GM23248 (cell line): Measurements from ENCODE around the gene AQR. TPM values are rescaled to one million over a fixed set of nuclear protein-coding genes. Genes with fewer than 3 reads are reported as not detected.
A peak's percentile ranks its signal among the peaks of the same experiment; 100 is the strongest.
"Not testable (repeated sequence)": the region's sequence is repeated elsewhere in the genome, so short reads cannot be mapped to it uniquely, and the experiment has no call there.

Source experiments
- DNase-seq: peaks from one replicate; pipeline ENCODE4 v3.0.0-alpha.2; 2015
- H2AFZ ChIP-seq: fragments of 200-600 bp; sonication (generic); 2 replicates; pipeline ENCODE4 v1.6.1; 2016; ENCODE audit warnings: antibody characterized with exemption
- H3F3A ChIP-seq: fragments of 200-600 bp; sonication (generic); 2 replicates; pipeline ENCODE4 v1.6.1; 2016; ENCODE audit warnings: mild to moderate bottlenecking, antibody characterized with exemption, mixed run types; ENCODE audit not compliant: insufficient read depth
- H3K27ac ChIP-seq: fragments of 200-600 bp; sonication (generic); 2 replicates; pipeline ENCODE4 v1.5.1; 2016; ENCODE audit warnings: mild to moderate bottlenecking
- H3K27me3 ChIP-seq: fragments of 200-600 bp; sonication (generic); replicated peaks from 2 replicates; pipeline ENCODE4 v1.6.1; 2016; ENCODE audit warnings: mild to moderate bottlenecking; ENCODE audit not compliant: insufficient read depth
- H3K36me3 ChIP-seq: fragments of 200-600 bp; sonication (generic); 2 replicates; pipeline ENCODE4 v1.6.1; 2016; ENCODE audit warnings: low read depth, mild to moderate bottlenecking
- H3K4me1 ChIP-seq: fragments of 200-600 bp; sonication (generic); 2 replicates; pipeline ENCODE4 v1.6.1; 2016; ENCODE audit warnings: mild to moderate bottlenecking; ENCODE audit not compliant: insufficient read depth
- H3K4me2 ChIP-seq: fragments of 200-600 bp; sonication (generic); one replicate; pipeline ENCODE4 v1.6.1; 2016; ENCODE audit warnings: mild to moderate bottlenecking; ENCODE audit not compliant: unreplicated experiment
- H3K4me3 ChIP-seq: fragments of 200-600 bp; sonication (generic); 2 replicates; pipeline ENCODE4 v1.5.1; 2016; ENCODE audit warnings: mild to moderate bottlenecking
- H3K79me2 ChIP-seq: fragments of 200-600 bp; sonication (generic); 2 replicates; pipeline ENCODE4 v1.6.1; 2016; ENCODE audit warnings: mild to moderate bottlenecking; ENCODE audit not compliant: insufficient read depth
- H3K9ac ChIP-seq: fragments of 200-600 bp; sonication (generic); 2 replicates; pipeline ENCODE4 v1.6.1; 2016; ENCODE audit warnings: mild to moderate bottlenecking
- H3K9me2 ChIP-seq: fragments of 200-600 bp; sonication (generic); 2 replicates; pipeline ENCODE4 v1.6.1; 2016; ENCODE audit warnings: mixed run types, mild to moderate bottlenecking, moderate library complexity; ENCODE audit not compliant: insufficient read depth
- H3K9me3 ChIP-seq: fragments of 200-600 bp; sonication (generic); one replicate; pipeline ENCODE4 v1.6.1; 2017; ENCODE audit warnings: low read depth
- H4K20me1 ChIP-seq: fragments of 200-600 bp; sonication (generic); 2 replicates; pipeline ENCODE4 v1.6.0; 2016; ENCODE audit not compliant: insufficient read depth
- EZH2 ChIP-seq: fragments of 200-600 bp; sonication (generic); IDR thresholded peaks from 2 replicates; pipeline ENCODE4 v1.6.1; 2018; ENCODE audit warnings: antibody characterized with exemption, mild to moderate bottlenecking; ENCODE audit not compliant: insufficient read depth, poor library complexity, severe bottlenecking
- EZH2phosphoT487 ChIP-seq: fragments of 200-600 bp; sonication (generic); IDR thresholded peaks from 2 replicates; pipeline ENCODE4 v1.6.1; 2018; ENCODE audit warnings: antibody characterized with exemption, moderate library complexity, mild to moderate bottlenecking, low read depth; ENCODE audit not compliant: insufficient read depth
- WGBS, 2 experiments: methylation state at CpG; one replicate each; pipeline ENCODE4 v1.1.6; 2015 to 2017; ENCODE audit warnings: low lambda C conversion rate in 2 of 2, low coverage in 1 of 2; ENCODE audit errors: missing lambda C conversion rate in 2 of 2; 5-methylcytosine and 5-hydroxymethylcytosine counted together
- in situ Hi-C: fragments of 300-500 bp; cut with MboI; formaldehyde crosslinking; loops from 2 replicates; pipeline ENCODE4 v1.15.0; 2020
- polyA plus RNA-seq: library from polyadenylated mRNA; unstranded; fragments of >200 nt; fragmentation: Nextera tagmentation; extraction: Ambion mirVana; gene quantifications from 2 replicates; pipeline ENCODE4 v1.2.1, GENCODE V29; 2016
- total RNA-seq: library from RNA; depleted of rRNA; stranded (reverse); fragments of >200 nt; shearing (Covaris generic); gene quantifications from 2 replicates; pipeline ENCODE4 v1.2.3, GENCODE V29; 2014

AQR gene
- total and polyA plus RNA-seq, 2 experiments from 2014 or later = 14.3 to 18.2 TPM

DNA sequence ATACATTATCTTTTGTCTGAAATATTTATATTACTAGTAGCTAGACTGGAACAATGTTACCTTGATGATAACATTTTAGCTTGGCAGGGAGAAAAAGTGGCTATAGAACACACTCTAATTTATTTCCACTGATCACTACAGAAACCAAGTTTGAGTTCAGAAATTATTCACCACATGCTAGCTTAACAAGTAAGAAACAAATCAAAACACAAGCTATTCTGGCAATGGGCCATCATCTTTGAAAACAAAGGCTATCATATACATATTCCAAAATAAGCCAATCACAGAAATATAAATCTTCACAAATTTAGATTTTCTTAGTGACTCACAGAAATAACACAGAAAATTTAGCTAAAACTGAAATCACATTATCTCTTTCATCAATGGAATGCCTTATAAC, 17.1 kb downstream of the AQR start:
- Histone ChIP-seq H2AFZ (no peak overlapping the region), H3K36me3 (peaks cover 25% of the 10 kb centered on the region), H3K4me2 (peak overlapping the region; percentile 0), H3K27ac (no peak overlapping the region), H3K4me3 (no peak overlapping the region), H3K27me3 (no peaks in the 10 kb centered on the region), H3K79me2 (peaks cover 39% of the 10 kb centered on the region), H4K20me1 (no peaks in the 10 kb centered on the region), H3K9me3 (no peaks in the 10 kb centered on the region), H3K9ac (no peak overlapping the region), H3F3A (peaks cover 15% of the 10 kb centered on the region; the same call in 1 of the 2 replicates), H3K9me2 (no peaks in the 10 kb centered on the region), H3K4me1 (peaks cover 9% of the 10 kb centered on the region; the same call in 1 of the 2 replicates)
- DNase-seq = peak; percentile 5
- in situ Hi-C loops = no loop called here
- TF ChIP-seq EZH2phosphoT487 = no peak
- no peak for TF ChIP-seq EZH2

- Histone ChIP-seq H3K27me3 (no peaks in the 10 kb centered on the region), H3K4me1 (peaks cover 9% of the 10 kb centered on the region; the same call in 1 of the 2 replicates), H3K36me3 (peaks cover 26% of the 10 kb centered on the region), H3K9ac (no peak overlapping the region), H3K27ac (0 out of 2 replicates have a peak overlapping the region, but pooled peaks have one; percentile 5), H3K79me2 (peaks cover 35% of the 10 kb centered on the region), H3K4me2 (peak overlapping the region; percentile 0), H3K9me3 (no peaks in the 10 kb centered on the region), H3K4me3 (no peak overlapping the region), H2AFZ (no peak overlapping the region), H3F3A (peaks cover 15% of the 10 kb centered on the region; the same call in 1 of the 2 replicates), H3K9me2 (no peaks in the 10 kb centered on the region), H4K20me1 (no peaks in the 10 kb centered on the region)
- in situ Hi-C loops = no loop called here
- whole genome bisulfite sequencing, 2 experiments = 2 to 7% methylated on average over 1 of the region's 1 CpG
- peak; percentile 31 for DNase-seq
- no peak for TF ChIP-seq EZH2
Observed at GRCh38 chr15:34951993-34952392, 17.5 kb downstream of the AQR start.

GRCh38 chr15:34944936-34945335, 24.6 kb downstream of the AQR start:
- no peak overlapping the region for H3K27ac ChIP-seq
- H3K9me2 ChIP-seq = no peaks in the 10 kb centered on the region
- no peak overlapping the region for H3K4me2 ChIP-seq
- H3K36me3 ChIP-seq = peaks cover 32% of the 10 kb centered on the region
- TF ChIP-seq EZH2 (no peak), EZH2phosphoT487 (no peak)
- H3F3A ChIP-seq = no peaks in the 10 kb centered on the region
- H3K4me3 ChIP-seq = no peak overlapping the region
- 41 to 56% methylated on average over 3 of the region's 3 CpGs for WGBS, 2 experiments
- in situ Hi-C loops = no loop called here
- no peaks in the 10 kb centered on the region for H3K9me3 ChIP-seq
- no peaks in the 10 kb centered on the region for H4K20me1 ChIP-seq
- H3K27me3 ChIP-seq = no peaks in the 10 kb centered on the region
- DNase-seq = peak; percentile 9
- no peak overlapping the region for H3K9ac ChIP-seq
- H3K79me2 ChIP-seq = no peaks in the 10 kb centered on the region
- H2AFZ ChIP-seq = no peak overlapping the region
- H3K4me1 ChIP-seq = 0 out of 2 replicates have a peak, but pooled peaks cover 5% of the 10 kb centered on the region

DNA sequence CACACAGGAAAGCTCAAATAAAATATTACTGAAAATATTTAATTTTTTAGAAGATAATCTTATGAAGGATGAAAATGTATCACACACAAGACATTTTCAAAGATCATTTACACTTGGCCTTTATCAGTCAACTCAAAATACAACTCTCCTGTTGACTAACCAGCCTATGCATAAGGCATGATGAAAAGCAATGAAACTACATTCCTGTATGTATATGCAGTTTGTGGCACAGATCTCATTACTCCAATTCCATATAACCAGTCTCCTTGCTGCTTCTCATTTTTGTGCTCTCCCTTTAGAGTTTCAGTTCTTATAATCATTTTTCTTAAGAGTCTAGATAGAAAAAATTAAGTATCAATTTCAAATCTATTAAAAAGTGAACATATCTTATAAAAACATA, 25.8 kb downstream of the AQR start:
- H3F3A ChIP-seq = no peaks in the 10 kb centered on the region
- TF ChIP-seq EZH2 (no peak), EZH2phosphoT487 (no peak)
- in situ Hi-C loops = no loop called here

GRCh38 chr15:34943264-34943663, 26.3 kb downstream of the AQR start:
- H3F3A ChIP-seq, H3K27ac ChIP-seq, DNase-seq, H3K4me1 ChIP-seq, H3K27me3 ChIP-seq, H2AFZ ChIP-seq, H3K4me3 ChIP-seq, in situ Hi-C loops, H3K4me2 ChIP-seq, H3K9me3 ChIP-seq, H3K9ac ChIP-seq, H3K79me2 ChIP-seq, H4K20me1 ChIP-seq, H3K9me2 ChIP-seq: not testable (repeated sequence)
- peaks cover 38% of the 10 kb centered on the region for H3K36me3 ChIP-seq

More for the DNA sequence above, 25.8 kb downstream of the AQR start:
- Histone ChIP-seq H3K9me3 (no peaks in the 10 kb centered on the region), H3K9me2 (no peaks in the 10 kb centered on the region), H3K4me2 (no peak overlapping the region), H3K27me3 (no peaks in the 10 kb centered on the region), H3K4me1 (0 out of 2 replicates have a peak, but pooled peaks cover 5% of the 10 kb centered on the region), H2AFZ (no peak overlapping the region), H3K4me3 (no peak overlapping the region), H3K79me2 (no peaks in the 10 kb centered on the region), H4K20me1 (no peaks in the 10 kb centered on the region), H3K27ac (no peak overlapping the region), H3K36me3 (peaks cover 34% of the 10 kb centered on the region), H3K9ac (no peak overlapping the region)
- DNase-seq = no peak
